Thyroid gland (tissue), 4 donors: ENCODE data around the gene ANKHD1.

Experiments
- POLR2A ChIP-seq, 2 donors: fragments of 450-650 bp; IDR thresholded peaks; one replicate each; pipeline ENCODE4 v1.6.1; 2017; ENCODE audit warnings: antibody characterized with exemption in 2 of 2, mild to moderate bottlenecking in 2 of 2, moderate library complexity in 1 of 2
- TF ChIP-seq, protein P1 (sequence below), 6 experiments: fragments of 200-600 bp in 3 of 6; fragments of 450-650 bp in 3 of 6; sonication (generic) in 3 of 6; IDR thresholded peaks; one replicate each; pipeline ENCODE4 v1.5.1; 2016 to 2019; ENCODE audit warnings: antibody characterized with exemption in 6 of 6, mild to moderate bottlenecking in 2 of 6, inconsistent platforms in 1 of 6, moderate library complexity in 1 of 6

DNA sequence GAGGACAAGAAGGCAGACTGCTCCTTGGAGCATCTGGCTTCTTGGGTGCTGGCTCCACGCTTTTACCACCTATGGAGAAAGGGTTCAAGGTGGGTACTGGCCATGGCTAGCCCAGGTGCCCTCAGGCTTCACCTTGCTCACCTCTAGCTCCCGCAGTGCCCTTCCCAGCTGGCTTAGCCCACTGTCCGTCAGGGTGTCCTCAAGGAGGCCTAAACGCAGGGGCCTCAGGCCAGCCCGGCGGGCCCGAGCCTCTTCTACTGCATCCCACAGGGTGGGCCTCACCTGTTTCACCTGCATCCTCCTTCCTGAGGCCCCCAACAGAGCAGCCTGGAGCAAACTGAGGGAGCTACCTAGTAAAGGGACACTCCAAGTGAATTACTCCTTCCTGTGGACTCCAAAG is 172.1 kb downstream of the ANKHD1 start:
- TF ChIP-seq, protein P1, sequence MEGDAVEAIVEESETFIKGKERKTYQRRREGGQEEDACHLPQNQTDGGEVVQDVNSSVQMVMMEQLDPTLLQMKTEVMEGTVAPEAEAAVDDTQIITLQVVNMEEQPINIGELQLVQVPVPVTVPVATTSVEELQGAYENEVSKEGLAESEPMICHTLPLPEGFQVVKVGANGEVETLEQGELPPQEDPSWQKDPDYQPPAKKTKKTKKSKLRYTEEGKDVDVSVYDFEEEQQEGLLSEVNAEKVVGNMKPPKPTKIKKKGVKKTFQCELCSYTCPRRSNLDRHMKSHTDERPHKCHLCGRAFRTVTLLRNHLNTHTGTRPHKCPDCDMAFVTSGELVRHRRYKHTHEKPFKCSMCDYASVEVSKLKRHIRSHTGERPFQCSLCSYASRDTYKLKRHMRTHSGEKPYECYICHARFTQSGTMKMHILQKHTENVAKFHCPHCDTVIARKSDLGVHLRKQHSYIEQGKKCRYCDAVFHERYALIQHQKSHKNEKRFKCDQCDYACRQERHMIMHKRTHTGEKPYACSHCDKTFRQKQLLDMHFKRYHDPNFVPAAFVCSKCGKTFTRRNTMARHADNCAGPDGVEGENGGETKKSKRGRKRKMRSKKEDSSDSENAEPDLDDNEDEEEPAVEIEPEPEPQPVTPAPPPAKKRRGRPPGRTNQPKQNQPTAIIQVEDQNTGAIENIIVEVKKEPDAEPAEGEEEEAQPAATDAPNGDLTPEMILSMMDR (IDR thresholded peaks at IDR 0.05) = no peak
- TF ChIP-seq POLR2A (IDR thresholded peaks at IDR 0.05) = no peak
